Duodenal mucosa (tissue), 2 donors: ENCODE results near the gene SERINC2.
"Not testable (repeated sequence)": the region's sequence is repeated elsewhere in the genome, so short reads cannot be mapped to it uniquely, and the experiment has no call there.

Experiments
- H3K27ac ChIP-seq: one replicate; pipeline ENCODE4 v1.7.0; 2013; ENCODE audit warnings: low read depth, low read length
- H3K27me3 ChIP-seq, 2 donors: one replicate each; pipeline ENCODE4 v1.7.0; 2013; ENCODE audit warnings: low read length in 2 of 2, control low read depth in 1 of 2; ENCODE audit not compliant: insufficient read depth in 2 of 2, control insufficient read depth in 1 of 2
- H3K36me3 ChIP-seq, 2 donors: one replicate each; pipeline ENCODE4 v1.7.0; 2013; ENCODE audit warnings: low read length in 2 of 2, control low read depth in 1 of 2; ENCODE audit not compliant: insufficient read depth in 2 of 2, control insufficient read depth in 1 of 2
- H3K4me1 ChIP-seq, 2 donors: one replicate each; pipeline ENCODE4 v1.7.0; 2013; ENCODE audit warnings: low read length in 2 of 2, control low read depth in 1 of 2; ENCODE audit not compliant: insufficient read depth in 2 of 2, control insufficient read depth in 1 of 2
- H3K4me3 ChIP-seq, 2 donors: one replicate each; pipeline ENCODE4 v1.7.0; 2013; ENCODE audit warnings: low read length in 2 of 2, low read depth in 1 of 2
- H3K9ac ChIP-seq, 2 donors: one replicate each; pipeline ENCODE4 v1.7.0; 2013; ENCODE audit warnings: low read length in 2 of 2, low read depth in 1 of 2
- H3K9me3 ChIP-seq, 2 donors: one replicate each; pipeline ENCODE4 v1.7.0; 2013; ENCODE audit warnings: low read length in 2 of 2, control low read depth in 1 of 2; ENCODE audit not compliant: control insufficient read depth in 1 of 2

Gene SERINC2

GRCh38 chr1:31383967-31384366 lies 29.0 kb upstream of the SERINC2 start:
- H3K9ac ChIP-seq: no peak overlapping the region
- H3K27ac ChIP-seq: no peak overlapping the region

DNA sequence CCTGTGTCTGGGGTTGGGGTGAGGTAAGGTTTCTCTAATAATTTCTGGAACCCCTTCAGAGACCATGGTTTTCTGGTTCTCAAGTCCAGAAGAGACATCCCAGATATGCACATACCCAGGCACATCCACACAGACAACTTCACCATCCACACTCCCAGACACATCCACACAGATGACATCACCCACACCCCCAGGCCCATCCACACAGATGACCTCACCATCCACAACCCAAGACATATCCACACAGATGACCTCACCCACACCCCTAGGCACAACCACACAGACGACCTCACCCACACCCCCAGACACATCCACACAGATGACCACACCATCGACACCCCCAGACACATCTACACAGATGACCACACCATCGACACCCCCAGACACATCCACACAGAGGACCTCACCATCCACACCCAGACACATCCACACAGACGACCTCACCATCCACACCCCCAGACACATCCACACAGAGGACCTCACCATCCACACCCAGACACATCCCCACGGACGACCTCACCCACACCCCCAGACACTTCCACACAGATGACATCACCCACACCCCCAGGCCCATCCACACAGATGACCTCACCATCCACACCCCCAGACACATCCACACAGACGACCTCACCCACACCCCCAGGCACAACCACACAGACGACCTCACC lies 26.3 kb upstream of the SERINC2 start:
- not testable (repeated sequence) for H3K4me3 ChIP-seq, H3K27me3 ChIP-seq, H3K27ac ChIP-seq, H3K9me3 ChIP-seq, H3K9ac ChIP-seq, H3K36me3 ChIP-seq
- H3K4me1 ChIP-seq: peaks cover 7 to 11% of the 10 kb centered on the region in 2 donors

More at GRCh38 chr1:31383967-31384366, 29.0 kb upstream of the SERINC2 start:
- no peaks in the 10 kb centered on the region for H3K9me3 ChIP-seq
- H3K27me3 ChIP-seq: no peaks in the 10 kb centered on the region
- H3K4me3 ChIP-seq: no peak overlapping the region
- H3K36me3 ChIP-seq: no peaks in the 10 kb centered on the region
- H3K4me1 ChIP-seq: peaks cover 0 to 8% of the 10 kb centered on the region in 2 donors

DNA sequence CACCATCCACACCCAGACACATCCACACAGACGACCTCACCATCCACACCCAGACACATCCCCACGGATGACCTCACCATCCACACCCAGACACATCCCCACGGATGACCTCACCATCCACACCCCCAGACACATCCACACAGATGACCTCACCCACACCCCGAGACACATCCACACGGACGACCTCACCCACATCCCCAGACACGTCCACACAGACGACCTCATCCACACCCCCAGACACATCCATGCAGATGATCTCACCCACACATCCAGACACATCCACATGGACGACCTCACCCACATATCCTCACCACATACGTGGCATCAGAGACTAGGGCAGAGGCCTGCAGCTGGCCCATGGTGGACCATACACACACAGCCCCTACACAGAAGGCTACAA lies 25.4 kb upstream of the SERINC2 start:
- Histone ChIP-seq H3K4me3 (no peak overlapping the region), H3K36me3 (no peaks in the 10 kb centered on the region), H3K27ac (no peak overlapping the region), H3K27me3 (no peaks in the 10 kb centered on the region), H3K9me3 (no peaks in the 10 kb centered on the region), H3K4me1 (peaks cover 6 to 11% of the 10 kb centered on the region in 2 donors), H3K9ac (no peak overlapping the region)

DNA sequence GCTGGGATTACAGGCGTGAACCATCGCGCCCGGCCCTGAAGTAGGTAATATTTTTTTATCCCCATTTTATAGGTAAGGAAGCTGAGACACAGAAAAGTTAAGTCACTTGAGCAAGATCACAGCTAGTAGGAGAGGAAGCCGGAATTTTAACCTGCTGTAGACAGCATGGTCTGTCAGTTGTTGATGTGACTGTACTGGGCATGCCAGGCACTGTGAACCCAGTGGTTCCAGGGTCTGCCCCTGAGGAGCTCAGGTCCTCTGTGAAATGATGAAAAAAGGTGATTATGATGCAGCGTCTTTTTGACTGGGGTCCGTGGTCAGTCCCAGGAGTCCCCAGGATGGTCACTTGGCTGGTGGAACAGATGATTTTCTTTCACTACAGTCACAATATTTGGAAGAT lies 23.4 kb upstream of the SERINC2 start:
- no peaks in the 10 kb centered on the region for H3K27me3 ChIP-seq
- peak overlapping the region in 1 of 2 donors; percentile 47 for H3K9ac ChIP-seq
- no peak overlapping the region for H3K4me3 ChIP-seq
- H3K9me3 ChIP-seq: no peaks in the 10 kb centered on the region
- H3K27ac ChIP-seq: no peak overlapping the region
- H3K4me1 ChIP-seq: peaks cover 10 to 13% of the 10 kb centered on the region in 2 donors
- no peaks in the 10 kb centered on the region for H3K36me3 ChIP-seq

DNA sequence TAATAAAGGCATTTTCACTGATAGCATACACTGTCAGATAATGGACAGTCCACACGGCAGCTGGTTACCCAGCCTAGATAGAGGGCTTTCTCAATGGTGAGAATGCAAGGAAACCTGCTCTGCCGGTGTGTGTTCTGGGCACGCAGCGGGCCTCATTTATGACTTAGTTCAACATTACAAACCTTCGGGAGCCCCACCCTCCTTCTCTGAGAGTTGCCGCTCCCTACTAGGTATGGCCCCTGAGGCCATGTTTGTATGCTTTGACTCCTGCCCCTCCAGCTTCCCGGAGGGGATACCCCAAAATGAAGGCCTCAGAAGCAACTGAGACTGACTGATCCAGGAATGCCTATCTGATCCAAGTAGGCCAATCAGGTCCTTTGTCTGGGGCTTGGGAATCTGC lies 22.9 kb upstream of the SERINC2 start:
- no peak overlapping the region for H3K9ac ChIP-seq
- H3K27me3 ChIP-seq: no peaks in the 10 kb centered on the region
- H3K4me3 ChIP-seq: no peak overlapping the region
- no peaks in the 10 kb centered on the region for H3K36me3 ChIP-seq
- peaks cover 10 to 16% of the 10 kb centered on the region in 2 donors for H3K4me1 ChIP-seq
- no peaks in the 10 kb centered on the region for H3K9me3 ChIP-seq
- H3K27ac ChIP-seq: no peak overlapping the region

GRCh38 chr1:31393463-31393862 lies 19.6 kb upstream of the SERINC2 start:
- no peak overlapping the region for H3K4me3 ChIP-seq
- H3K27me3 ChIP-seq: no peaks in the 10 kb centered on the region
- no peak overlapping the region for H3K27ac ChIP-seq
- H3K4me1 ChIP-seq: peaks cover 10 to 16% of the 10 kb centered on the region in 2 donors
- H3K9me3 ChIP-seq: no peaks in the 10 kb centered on the region
- H3K36me3 ChIP-seq: no peaks in the 10 kb centered on the region
- H3K9ac ChIP-seq: no peak overlapping the region

DNA sequence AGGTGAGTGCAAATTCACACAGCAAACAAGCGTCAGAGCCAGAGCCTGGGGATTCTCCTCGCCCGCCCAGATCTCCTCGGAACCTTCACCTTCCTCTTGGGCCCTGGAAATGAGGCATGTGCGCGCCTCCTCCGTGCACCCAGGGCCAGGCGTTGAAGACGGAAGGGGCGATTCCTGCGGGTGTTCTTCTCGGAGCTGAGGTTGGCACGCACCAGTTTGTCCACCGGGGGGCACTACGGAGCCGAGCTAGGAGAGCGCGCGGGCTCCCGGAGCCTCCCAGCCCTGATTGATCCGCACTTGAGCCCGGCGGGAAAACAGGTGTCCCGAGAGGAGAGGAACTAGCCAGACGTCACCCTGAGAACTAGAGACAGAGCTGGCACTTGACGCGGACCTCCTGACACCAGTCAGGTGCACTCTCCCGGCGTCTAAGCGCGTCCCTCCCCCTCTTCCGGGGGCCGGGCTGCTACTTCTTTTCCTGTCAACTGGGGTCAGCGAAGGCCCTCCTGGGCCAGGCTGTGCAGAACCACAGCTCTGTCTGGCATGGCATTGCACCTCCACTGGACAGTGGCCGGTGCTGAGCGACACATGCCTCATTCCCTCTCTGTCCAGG lies 18.3 kb upstream of the SERINC2 start:
- H3K4me1 ChIP-seq: peaks cover 10 to 14% of the 10 kb centered on the region in 2 donors
- H3K9ac ChIP-seq: peak overlapping the region; percentile 44 to 48
- H3K27me3 ChIP-seq: no peaks in the 10 kb centered on the region
- no peaks in the 10 kb centered on the region for H3K9me3 ChIP-seq
- peak overlapping the region; percentile 65 to 67 for H3K4me3 ChIP-seq
- no peaks in the 10 kb centered on the region for H3K36me3 ChIP-seq
- no peak overlapping the region for H3K27ac ChIP-seq

GRCh38 chr1:31396633-31397351 lies 16.2 kb upstream of the SERINC2 start:
- Histone ChIP-seq H3K27me3 (no peaks in the 10 kb centered on the region), H3K27ac (no peak overlapping the region), H3K4me1 (peaks cover 4 to 6% of the 10 kb centered on the region in 2 donors), H3K9ac (no peak overlapping the region), H3K4me3 (no peak overlapping the region), H3K36me3 (no peaks in the 10 kb centered on the region), H3K9me3 (no peaks in the 10 kb centered on the region)

- no peaks in the 10 kb centered on the region for H3K36me3 ChIP-seq
- H3K4me1 ChIP-seq: peaks cover 4 to 6% of the 10 kb centered on the region in 2 donors
- no peak overlapping the region for H3K9ac ChIP-seq
- no peaks in the 10 kb centered on the region for H3K27me3 ChIP-seq
- H3K27ac ChIP-seq: no peak overlapping the region
- no peak overlapping the region for H3K4me3 ChIP-seq
- H3K9me3 ChIP-seq: no peaks in the 10 kb centered on the region
These were observed 15.5 kb upstream of the SERINC2 start for GRCh38 chr1:31397360-31398095.

- no peak overlapping the region for H3K9ac ChIP-seq
- no peaks in the 10 kb centered on the region for H3K9me3 ChIP-seq
- no peak overlapping the region for H3K4me3 ChIP-seq
- no peaks in the 10 kb centered on the region for H3K27me3 ChIP-seq
- H3K4me1 ChIP-seq: peaks cover 4 to 6% of the 10 kb centered on the region in 2 donors
- H3K27ac ChIP-seq: no peak overlapping the region
- no peaks in the 10 kb centered on the region for H3K36me3 ChIP-seq
These were observed 14.8 kb upstream of the SERINC2 start for GRCh38 chr1:31398246-31398645.
